ENCODE data around the gene TMEM59L. TPM values are rescaled to one million over a fixed set of nuclear protein-coding genes. Genes with fewer than 3 reads are reported as not detected.
"Not testable (repeated sequence)": the region's sequence is repeated elsewhere in the genome, so short reads cannot be mapped to it uniquely, and the experiment has no call there.

Gene TMEM59L
- total RNA-seq, 2 donors from 2014 or later, result 3.2 to 6.5 TPM

- Histone ChIP-seq H3K36me3 (peaks cover 7% of the 10 kb centered on the region), H3K9me3 (no peaks in the 10 kb centered on the region), H3K4me3 (no peak overlapping the region), H3K27ac (no peak overlapping the region), H3K4me1 (ENCODE audit: control insufficient read depth in 1 of 2, low read depth in 2 of 2) (peaks cover 8 to 14% of the 10 kb centered on the region in 2 donors), H3K27me3 (replicated peaks; ENCODE audit: insufficient read depth) (no peaks in the 10 kb centered on the region)
- DNase-seq (ENCODE audit: low spot score) (no peak), ATAC-seq (ENCODE audit: insufficient number of reproducible peaks, low FRiP score, low read depth) (no peak)
- TF ChIP-seq CTCF (IDR thresholded peaks at IDR 0.05), result no peak
Observed at GRCh38 chr19:18595475-18595874, 17.2 kb upstream of the TMEM59L start.

GRCh38 chr19:18596752-18597157, 15.9 kb upstream of the TMEM59L start:
- DNase-seq (ENCODE audit: low spot score), result no peak
- ATAC-seq (ENCODE audit: insufficient number of reproducible peaks, low FRiP score, low read depth), result no peak
- Histone ChIP-seq H3K27me3 (replicated peaks; ENCODE audit: insufficient read depth) (no peaks in the 10 kb centered on the region), H3K9me3 (no peaks in the 10 kb centered on the region), H3K4me1 (ENCODE audit: control insufficient read depth in 1 of 2, low read depth in 2 of 2) (peaks cover 8 to 14% of the 10 kb centered on the region in 2 donors), H3K36me3 (no peaks in the 10 kb centered on the region), H3K27ac (no peak overlapping the region), H3K4me3 (no peak overlapping the region)
- no peak for TF ChIP-seq CTCF (IDR thresholded peaks at IDR 0.05)

GRCh38 chr19:18597809-18598660, 14.6 kb upstream of the TMEM59L start:
- H3K27ac ChIP-seq, result no peak overlapping the region
- no peak overlapping the region for H3K4me3 ChIP-seq
- H3K4me1 ChIP-seq (ENCODE audit: control insufficient read depth in 1 of 2, low read depth in 2 of 2), result peaks cover 8 to 15% of the 10 kb centered on the region in 2 donors
- no peak for TF ChIP-seq CTCF (IDR thresholded peaks at IDR 0.05)
- no peaks in the 10 kb centered on the region for H3K36me3 ChIP-seq
- no peaks in the 10 kb centered on the region for H3K27me3 ChIP-seq (replicated peaks; ENCODE audit: insufficient read depth)
- ATAC-seq (ENCODE audit: insufficient number of reproducible peaks, low FRiP score, low read depth), result no peak
- H3K9me3 ChIP-seq, result no peaks in the 10 kb centered on the region
- DNase-seq (ENCODE audit: low spot score), result no peak

GRCh38 chr19:18599485-18599884, 13.2 kb upstream of the TMEM59L start:
- H3K9me3 ChIP-seq, result no peaks in the 10 kb centered on the region
- H3K4me3 ChIP-seq, result no peak overlapping the region
- ATAC-seq (ENCODE audit: insufficient number of reproducible peaks, low FRiP score, low read depth) (no peak), DNase-seq (ENCODE audit: low spot score) (no peak)
- no peaks in the 10 kb centered on the region for H3K36me3 ChIP-seq
- H3K27me3 ChIP-seq (replicated peaks; ENCODE audit: insufficient read depth), result peaks cover 7% of the 10 kb centered on the region
- no peak overlapping the region for H3K27ac ChIP-seq
- no peak for TF ChIP-seq CTCF (IDR thresholded peaks at IDR 0.05)
- H3K4me1 ChIP-seq (ENCODE audit: control insufficient read depth in 1 of 2, low read depth in 2 of 2), result peaks cover 7 to 22% of the 10 kb centered on the region in 2 donors

GRCh38 chr19:18600692-18601397, 11.8 kb upstream of the TMEM59L start:
- H3K4me1 ChIP-seq (ENCODE audit: control insufficient read depth in 1 of 2, low read depth in 2 of 2), result peaks cover 0 to 21% of the 10 kb centered on the region in 2 donors
- ATAC-seq (ENCODE audit: insufficient number of reproducible peaks, low FRiP score, low read depth), result not testable (repeated sequence)

More at GRCh38 chr19:18600692-18601397, 11.8 kb upstream of the TMEM59L start:
- not testable (repeated sequence) for H3K27me3 ChIP-seq (replicated peaks; ENCODE audit: insufficient read depth); DNase-seq (ENCODE audit: low spot score); H3K4me3 ChIP-seq; H3K9me3 ChIP-seq; H3K27ac ChIP-seq; H3K36me3 ChIP-seq

All from thoracic aorta (tissue), 2 donors.